Ammon's horn (tissue), 1 donor: ENCODE data around the gene C15orf39.
"Not testable (repeated sequence)": the region's sequence is repeated elsewhere in the genome, so short reads cannot be mapped to it uniquely, and the experiment has no call there.

Experiments
- DNase-seq: peaks from one replicate; pipeline ENCODE4 v3.0.0-alpha.2; 2016; ENCODE audit warnings: low spot score

C15orf39 gene

DNA sequence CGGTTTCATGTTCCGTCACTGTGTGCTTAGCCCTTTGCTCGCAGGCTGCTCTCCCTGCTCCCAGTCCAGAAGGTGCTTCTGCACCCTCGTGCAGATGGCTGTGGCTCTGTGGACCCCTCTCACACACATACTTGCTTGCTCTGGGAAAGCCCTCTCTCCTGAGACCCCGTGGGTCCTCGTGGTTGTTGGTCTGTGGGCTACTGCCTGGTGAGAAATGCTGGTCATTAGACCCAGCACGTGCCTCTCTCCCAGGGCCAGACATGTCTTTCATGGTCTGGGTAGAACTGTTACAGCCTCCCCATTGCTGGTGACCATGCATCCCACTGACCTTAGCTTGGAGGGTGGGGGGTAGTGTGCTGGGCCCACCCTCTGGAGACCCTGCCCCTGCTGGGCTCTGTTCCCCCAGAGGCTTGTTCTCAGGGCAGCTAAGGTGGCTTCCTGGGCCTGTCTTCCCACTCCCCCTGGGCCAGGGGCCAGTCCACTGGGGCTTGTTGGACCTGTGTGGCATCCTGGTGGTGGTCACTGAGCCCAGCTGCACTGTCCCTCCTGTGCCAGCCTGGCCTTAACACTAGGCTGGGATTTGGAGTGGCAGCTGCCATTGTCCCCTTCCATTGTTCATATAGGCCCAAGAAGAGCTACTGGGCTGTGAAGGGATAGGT is 10.6 kb downstream of the C15orf39 start:
- no peak for DNase-seq

- no peak for DNase-seq
Measured at GRCh38 chr15:75213212-75213767, 11.6 kb downstream of the C15orf39 start.

DNA sequence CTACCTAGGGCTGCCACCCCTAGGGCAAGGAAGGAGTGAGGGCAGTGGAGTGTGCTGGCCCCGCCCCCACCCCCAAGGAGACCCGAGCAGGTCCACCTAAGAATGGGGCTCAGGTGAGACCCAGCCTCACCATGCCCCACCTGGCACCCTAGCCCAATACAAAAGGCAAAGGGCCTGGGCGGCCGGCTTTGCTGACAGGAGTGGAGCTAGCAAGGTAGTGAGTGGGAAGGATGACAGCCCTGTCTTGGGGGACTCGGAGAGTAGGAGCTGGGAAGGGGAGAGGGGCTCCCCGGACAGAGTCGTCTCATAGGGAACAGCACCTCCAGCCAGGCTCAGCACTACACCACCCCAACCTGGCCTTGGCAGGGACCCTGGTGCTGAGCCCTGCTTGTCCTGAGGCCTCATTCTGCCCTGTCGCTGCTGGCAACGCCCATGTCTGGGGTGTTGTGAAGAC is 12.1 kb downstream of the C15orf39 start:
- DNase-seq, result no peak

GRCh38 chr15:75214293-75215096 is 12.8 kb downstream of the C15orf39 start:
- DNase-seq, result no peak

GRCh38 chr15:75215107-75216004 is 13.7 kb downstream of the C15orf39 start:
- no peak for DNase-seq

DNA sequence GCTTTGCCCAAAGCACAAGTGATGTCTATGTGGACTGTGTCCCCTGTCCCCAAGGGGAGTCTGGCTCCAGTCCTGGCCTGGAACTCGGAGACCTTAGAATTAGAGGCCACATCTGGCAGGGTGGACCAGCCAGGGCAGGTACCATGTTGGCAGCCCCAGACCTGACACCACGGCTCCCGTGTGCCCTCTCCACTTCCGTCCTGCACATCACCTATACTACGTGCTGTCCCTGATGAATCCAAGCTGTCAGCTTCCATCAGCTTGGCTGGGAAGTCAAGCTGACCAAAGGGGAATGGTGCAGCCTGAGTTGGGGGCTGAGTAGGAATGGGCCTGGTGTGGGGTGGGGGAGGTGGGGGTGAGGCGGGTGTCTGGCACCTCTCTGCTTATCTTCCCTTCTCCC is 15.3 kb downstream of the C15orf39 start:
- no peak for DNase-seq

- DNase-seq, result not testable (repeated sequence)
Measured at GRCh38 chr15:75217574-75217973, 15.9 kb downstream of the C15orf39 start.

- not testable (repeated sequence) for DNase-seq
Measured at GRCh38 chr15:75219507-75219929, 17.8 kb downstream of the C15orf39 start.

DNA sequence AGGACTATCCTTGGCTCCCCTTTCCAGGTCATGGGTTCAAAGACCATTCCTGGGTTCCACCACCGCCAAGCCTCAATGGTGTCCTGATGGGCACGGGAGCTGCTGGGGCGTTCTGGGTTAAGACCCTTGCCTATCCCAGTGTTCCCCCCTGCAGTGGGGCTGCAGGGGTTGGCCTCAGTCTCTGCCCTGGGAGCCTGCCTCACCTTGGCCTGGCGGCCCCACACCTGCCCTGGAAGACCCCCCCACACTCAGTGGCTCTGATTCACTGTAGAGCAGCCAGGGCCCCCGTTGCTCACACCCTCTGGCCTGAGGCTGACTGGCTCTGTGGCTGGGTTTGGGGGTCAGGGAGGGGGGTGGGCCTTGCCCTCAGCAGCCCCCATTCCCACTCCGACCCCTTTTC is 22.0 kb downstream of the C15orf39 start:
- DNase-seq, result no peak

DNA sequence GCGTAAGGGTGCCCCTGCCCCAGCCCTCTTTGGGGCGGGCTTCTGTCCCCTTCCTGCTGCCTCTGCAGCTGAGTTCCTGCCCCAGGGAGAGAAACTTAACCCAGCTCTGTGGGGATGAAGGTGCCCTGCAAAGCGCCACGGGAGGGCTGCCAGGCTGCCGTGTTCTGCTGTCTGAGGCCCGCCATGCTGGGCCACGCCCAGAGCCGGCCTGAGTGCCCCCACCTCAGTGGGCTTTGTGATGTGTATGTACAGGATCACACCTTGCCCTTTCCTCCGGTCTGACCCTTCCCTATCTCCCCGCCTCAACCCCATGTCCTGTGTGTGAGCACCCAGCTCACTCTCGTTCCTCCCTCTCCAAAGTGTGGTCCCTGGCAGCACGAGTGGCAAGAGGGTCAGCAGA is 22.6 kb downstream of the C15orf39 start:
- no peak for DNase-seq

DNA sequence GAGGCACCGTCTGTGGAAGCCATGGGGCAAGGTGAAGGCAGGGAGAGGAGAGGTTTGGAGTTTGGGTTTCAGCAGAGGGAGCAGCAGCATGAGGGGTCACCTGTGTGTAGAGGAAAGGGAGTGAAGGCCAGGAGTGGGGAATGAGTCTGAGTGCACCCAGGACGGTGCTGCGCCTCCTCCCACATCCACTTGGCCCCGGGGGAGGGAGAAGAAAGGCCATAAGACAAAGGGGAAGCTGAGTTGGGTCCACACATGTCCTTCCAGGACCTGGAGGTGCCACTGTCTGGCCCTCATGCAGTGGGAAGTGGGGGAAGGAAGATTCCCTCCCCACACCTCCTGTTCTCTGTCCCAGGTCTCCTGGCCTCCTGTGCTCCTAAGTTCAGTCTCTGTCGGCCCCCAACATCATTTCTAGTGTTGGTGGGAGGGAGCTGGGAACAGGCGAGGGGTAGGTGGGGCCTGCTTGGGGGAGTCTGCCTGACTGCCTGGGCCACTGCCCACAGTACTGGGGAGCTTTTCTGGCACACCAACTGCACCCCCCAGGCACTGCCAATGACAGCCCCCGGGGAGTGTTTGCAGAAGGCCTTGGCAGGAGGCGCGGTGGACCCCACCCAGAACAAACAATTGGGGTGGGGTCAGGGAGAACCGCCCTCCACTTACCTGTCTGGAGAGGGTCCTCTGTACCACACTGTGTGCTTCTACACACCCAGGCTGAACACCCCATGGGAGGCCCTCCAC is 23.6 kb downstream of the C15orf39 start:
- not testable (repeated sequence) for DNase-seq

GRCh38 chr15:75225951-75226732 is 24.5 kb downstream of the C15orf39 start:
- DNase-seq, result no peak

DNA sequence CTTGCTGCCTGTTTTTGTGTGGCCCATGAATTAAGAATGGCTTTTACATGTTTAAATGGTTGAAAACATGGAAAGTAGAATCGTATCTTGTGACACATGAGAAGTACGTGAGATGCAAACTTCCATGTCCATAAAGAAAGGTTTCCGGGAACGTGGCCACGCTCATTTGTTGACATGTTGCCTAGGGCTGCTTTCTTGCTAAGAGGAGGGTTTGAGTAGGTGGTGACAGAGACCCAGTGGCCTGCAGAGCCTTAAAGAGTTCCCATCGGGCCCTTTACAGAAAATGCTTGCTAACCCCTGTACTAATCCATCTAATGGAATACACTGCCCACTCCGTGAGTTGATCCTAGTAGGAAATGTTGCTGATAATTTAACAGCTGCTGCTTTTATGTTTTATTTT is 25.4 kb downstream of the C15orf39 start:
- DNase-seq, result not testable (repeated sequence)

GRCh38 chr15:75227663-75228280 is 26.1 kb downstream of the C15orf39 start:
- DNase-seq, result no peak

- no peak for DNase-seq
Measured at GRCh38 chr15:75228787-75229186, 27.1 kb downstream of the C15orf39 start.

- no peak for DNase-seq
Measured at GRCh38 chr15:75229191-75230015, 27.7 kb downstream of the C15orf39 start.

DNA sequence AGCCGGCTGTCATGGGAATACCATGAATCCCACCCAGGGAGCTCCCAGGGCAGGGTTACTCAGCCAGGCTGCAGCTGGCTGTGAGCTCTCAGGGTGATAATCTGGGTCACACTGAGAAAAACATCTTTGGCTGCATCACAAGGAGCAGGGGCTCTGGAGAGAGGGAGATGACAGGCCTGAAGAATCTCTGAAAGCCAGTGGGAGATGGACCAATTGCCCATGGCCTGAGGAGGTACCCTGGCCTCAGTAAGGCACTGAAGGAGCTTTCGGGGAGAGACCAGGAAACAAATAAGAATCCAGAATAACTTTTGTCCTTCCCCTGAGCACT is 28.3 kb downstream of the C15orf39 start:
- DNase-seq, result no peak

GRCh38 chr15:75230551-75231371 is 29.1 kb downstream of the C15orf39 start:
- DNase-seq, result no peak
